Measurements from ENCODE around the gene GOLPH3.

DNA sequence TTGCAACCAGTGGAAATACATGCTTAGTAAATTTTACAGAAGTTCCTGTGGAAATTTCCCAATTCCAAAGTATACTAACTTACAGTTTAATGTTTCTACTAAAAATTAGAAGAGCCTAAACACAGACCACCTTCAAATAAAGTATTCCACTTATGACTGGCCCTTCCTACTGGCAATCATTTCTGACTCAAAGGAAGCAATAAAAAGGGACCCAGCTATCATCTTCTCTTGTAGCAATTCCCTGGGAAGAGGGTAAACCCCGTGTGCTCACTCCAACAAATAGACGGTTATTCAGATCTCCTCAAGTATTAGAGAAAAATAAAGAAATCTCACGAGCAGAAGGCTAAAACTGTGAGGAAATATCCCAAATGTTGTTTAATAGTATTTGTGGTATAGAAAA is 43.3 kb downstream of the GOLPH3 start:
- no peak for TF ChIP-seq POLR2A (IDR thresholded peaks at IDR 0.05; ENCODE audit: low read depth, low read length)
- TF ChIP-seq POLR2AphosphoS5 (IDR thresholded peaks at IDR 0.05; ENCODE audit: low read depth, low read length), result no peak
